Uterus (tissue), 4 donors: ENCODE measurements around the gene NLRP6. TPM values are rescaled to one million over a fixed set of nuclear protein-coding genes. Genes with fewer than 3 reads are reported as not detected.

ENCODE experiments used
- DNase-seq, 2 donors: peaks; one replicate each; pipeline ENCODE4 v3.0.0-alpha.2; 2019 to 2020
- H3K27ac ChIP-seq, 2 donors: fragments of 200-600 bp; sonication (generic); 1 replicate in 1 of 2; 2 replicates in 1 of 2; pipeline ENCODE4 v1.5.1; 2016 to 2018
- H3K27me3 ChIP-seq, 2 donors: fragments of 200-600 bp; sonication (generic); one replicate each; pipeline ENCODE4 v1.5.1; 2018 to 2019; ENCODE audit warnings: control low read depth in 1 of 2
- H3K36me3 ChIP-seq, 2 donors: fragments of 200-600 bp; sonication (generic); one replicate each; pipeline ENCODE4 v1.5.1; 2019; ENCODE audit warnings: control low read depth in 1 of 2
- H3K4me1 ChIP-seq, 2 donors: fragments of 200-600 bp; sonication (generic); one replicate each; pipeline ENCODE4 v1.5.1; 2018 to 2019; ENCODE audit warnings: control low read depth in 1 of 2
- H3K4me3 ChIP-seq, 2 donors: fragments of 200-600 bp; sonication (generic); 1 replicate in 1 of 2; 2 replicates in 1 of 2; pipeline ENCODE4 v1.5.1; 2018 to 2019; ENCODE audit warnings: mild to moderate bottlenecking in 1 of 2
- H3K9me3 ChIP-seq, 2 donors: fragments of 200-600 bp; sonication (generic); one replicate each; pipeline ENCODE4 v1.5.1; 2019; ENCODE audit warnings: control low read depth in 1 of 2
- CTCF ChIP-seq, 4 experiments: fragments of 200-600 bp in 2 of 4; fragments of 450-650 bp in 2 of 4; sonication (generic) in 2 of 4; IDR thresholded peaks; one replicate each; pipeline ENCODE4 v1.5.1; 2016 to 2019; ENCODE audit warnings: antibody characterized with exemption in 4 of 4, mild to moderate bottlenecking in 2 of 4, moderate library complexity in 1 of 4
- POLR2A ChIP-seq, 2 donors: fragments of 450-650 bp; IDR thresholded peaks; one replicate each; pipeline ENCODE4 v1.6.1; 2016; ENCODE audit warnings: antibody characterized with exemption in 2 of 2, mild to moderate bottlenecking in 1 of 2, moderate library complexity in 1 of 2
- intact Hi-C: fragments of 100-400 bp; cut with DNase I; formaldehyde crosslinking; loops from one replicate; pipeline ENCODE4 v1.15.1; 2023; ENCODE audit warnings: low total_unique reads
- total RNA-seq, 4 donors: library from RNA; depleted of rRNA in 3 of 4; stranded (reverse); fragments of >200 nt in 3 of 4; gene quantifications; one replicate each; pipeline versions ENCODE4 v1.1.0 to v1.2.4, GENCODE V29; 2014 to 2023
- donor health status: DM: yes; HTN: yes; CAD: no.

Gene NLRP6
- total RNA-seq, 4 donors from 2014 or later, result 0.30 to 0.51 TPM; not detected in 2

GRCh38 chr11:253160-253885 is 24.9 kb upstream of the NLRP6 start:
- Histone ChIP-seq H3K36me3 (no peaks in the 10 kb centered on the region), H3K4me1 (no peaks in the 10 kb centered on the region), H3K27me3 (no peaks in the 10 kb centered on the region), H3K9me3 (no peaks in the 10 kb centered on the region), H3K4me3 (no peak overlapping the region), H3K27ac (no peak overlapping the region)
- no peak for DNase-seq
- TF ChIP-seq CTCF (IDR thresholded peaks at IDR 0.05), result no peak
- no peak for TF ChIP-seq POLR2A (IDR thresholded peaks at IDR 0.05)
- intact Hi-C loops, result no loop called here

- H3K4me3 ChIP-seq, result no peak overlapping the region
- TF ChIP-seq POLR2A (IDR thresholded peaks at IDR 0.05) (no peak), CTCF (IDR thresholded peaks at IDR 0.05) (no peak)
- no peak for DNase-seq
- no peak overlapping the region for H3K27ac ChIP-seq
- H3K36me3 ChIP-seq, result no peaks in the 10 kb centered on the region
- intact Hi-C loops, result no loop called here
- H3K9me3 ChIP-seq, result no peaks in the 10 kb centered on the region
- H3K27me3 ChIP-seq, result no peaks in the 10 kb centered on the region
- H3K4me1 ChIP-seq, result no peaks in the 10 kb centered on the region
Observed at GRCh38 chr11:253886-254270, 24.3 kb upstream of the NLRP6 start.

- Histone ChIP-seq H3K27me3 (no peaks in the 10 kb centered on the region), H3K4me1 (no peaks in the 10 kb centered on the region), H3K36me3 (no peaks in the 10 kb centered on the region), H3K4me3 (no peak overlapping the region), H3K9me3 (no peaks in the 10 kb centered on the region), H3K27ac (no peak overlapping the region)
- no peak for DNase-seq
- intact Hi-C loops, result no loop called here
- TF ChIP-seq POLR2A (IDR thresholded peaks at IDR 0.05), result no peak
- no peak for TF ChIP-seq CTCF (IDR thresholded peaks at IDR 0.05)
Observed at GRCh38 chr11:255176-255575, 23.0 kb upstream of the NLRP6 start.

- H3K27ac ChIP-seq, result no peak overlapping the region
Observed at GRCh38 chr11:255816-256215, 22.4 kb upstream of the NLRP6 start.

More at GRCh38 chr11:255816-256215, 22.4 kb upstream of the NLRP6 start:
- Histone ChIP-seq H3K9me3 (no peaks in the 10 kb centered on the region), H3K4me1 (no peaks in the 10 kb centered on the region), H3K4me3 (no peak overlapping the region), H3K27me3 (no peaks in the 10 kb centered on the region), H3K36me3 (no peaks in the 10 kb centered on the region)
- intact Hi-C loops, result no loop called here
- TF ChIP-seq CTCF (IDR thresholded peaks at IDR 0.05) (no peak), POLR2A (IDR thresholded peaks at IDR 0.05) (no peak)
- no peak for DNase-seq
